Lung microvascular endothelial cell (primary cell): ENCODE measurements around the gene WT1. TPM values are rescaled to one million over a fixed set of nuclear protein-coding genes. Genes with fewer than 3 reads are reported as not detected.
A peak's percentile ranks its signal among the peaks of the same experiment; 100 is the strongest.

ENCODE experiments used
- DNase-seq, 2 donors: peaks; one replicate each; pipeline versions ENCODE4 v3.0.0 to v3.0.0-alpha.2; 2010; ENCODE audit warnings: low read depth in 2 of 2
- total RNA-seq: library from RNA; depleted of rRNA; stranded (reverse); fragments of >200 nt; gene quantifications from 2 replicates; pipeline ENCODE4 v1.2.1, GENCODE V29; 2014

Gene WT1
- total RNA-seq, 1 donor from 2014 or later: not detected

- DNase-seq: no peak
Measured at GRCh38 chr11:32422545-32422944, 12.8 kb downstream of the WT1 start.

DNA sequence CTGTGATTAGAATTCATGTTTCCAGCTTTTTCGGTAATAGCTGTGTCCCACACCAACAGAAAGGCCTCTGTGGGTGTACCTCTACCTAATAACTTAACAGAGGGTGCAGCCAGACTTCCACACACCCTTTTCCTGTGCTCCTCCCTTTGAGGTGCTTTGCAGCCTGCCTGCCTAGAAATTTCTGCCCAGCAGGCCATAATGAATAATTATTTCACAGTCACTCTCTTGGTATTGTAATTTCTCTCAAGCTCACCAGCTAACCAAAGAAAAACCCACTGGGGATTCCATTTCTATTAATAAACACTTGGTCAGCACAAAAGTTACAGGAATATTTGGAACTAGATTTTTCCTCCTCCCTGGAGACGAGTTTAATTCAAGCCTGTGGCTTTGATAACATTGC, 13.3 kb downstream of the WT1 start:
- DNase-seq: no peak

DNA sequence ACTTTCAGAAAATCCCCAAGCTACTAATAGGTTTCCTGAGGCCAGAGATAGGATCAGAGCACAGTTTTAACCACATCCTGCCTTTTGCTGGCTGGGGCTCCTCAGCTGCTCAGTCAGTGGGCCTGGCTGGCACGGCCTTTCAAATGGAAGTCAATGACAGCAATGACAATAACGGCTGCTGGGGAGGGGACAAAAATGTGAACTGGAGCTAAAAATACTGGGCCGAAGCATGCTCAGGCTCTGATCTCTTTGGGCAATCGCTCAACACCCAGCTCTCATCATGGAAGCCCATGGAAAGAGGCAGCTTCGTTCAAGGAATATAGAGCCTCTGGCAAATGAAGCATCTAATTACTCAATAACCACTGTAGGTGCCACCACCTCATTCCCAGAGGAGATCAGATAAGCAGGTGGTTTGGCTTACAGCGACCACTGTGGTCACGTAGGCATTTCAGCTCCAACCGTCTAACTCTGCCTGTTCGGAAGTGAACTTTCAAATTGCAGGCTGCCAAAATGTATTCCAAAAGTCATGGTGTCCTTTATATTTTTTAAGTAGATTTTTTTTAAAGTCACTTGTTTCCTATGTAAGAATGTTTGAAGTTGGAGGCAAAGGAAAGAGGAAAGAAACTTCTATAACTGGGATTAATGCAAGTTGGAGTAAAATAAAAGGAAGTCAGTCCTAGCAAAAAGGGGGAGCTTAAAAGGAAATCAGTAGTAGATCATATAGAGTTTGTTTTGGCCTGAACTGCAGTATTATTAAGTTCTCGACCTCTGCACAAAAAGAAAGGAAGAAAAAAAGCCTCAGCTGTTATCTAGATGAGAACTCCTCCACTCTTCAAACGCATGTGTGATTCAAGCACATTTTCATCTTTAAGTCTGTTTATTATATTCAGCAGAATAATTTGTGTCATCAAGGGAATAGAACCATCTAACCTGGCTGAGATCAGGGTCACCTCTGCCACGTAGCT, 14.1 kb downstream of the WT1 start:
- no peak for DNase-seq

DNA sequence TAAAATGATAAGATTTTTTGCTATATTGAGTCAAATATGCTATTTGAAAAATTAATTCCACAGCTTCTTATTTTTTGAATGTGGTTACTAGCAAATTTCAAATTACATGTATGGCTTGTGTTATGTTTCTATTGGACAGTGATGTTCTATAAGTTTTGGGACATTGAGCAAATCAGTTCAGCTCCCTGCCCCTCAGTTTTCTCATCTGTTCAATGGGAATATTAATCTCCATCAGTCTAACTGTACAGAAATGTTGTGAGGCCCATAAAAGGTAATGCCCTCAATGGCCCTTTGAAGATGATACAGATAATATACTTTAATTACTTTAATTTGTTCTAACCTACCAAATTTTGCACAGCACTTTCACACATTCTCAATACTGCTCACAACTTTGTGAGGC, 15.2 kb downstream of the WT1 start:
- no peak for DNase-seq

DNA sequence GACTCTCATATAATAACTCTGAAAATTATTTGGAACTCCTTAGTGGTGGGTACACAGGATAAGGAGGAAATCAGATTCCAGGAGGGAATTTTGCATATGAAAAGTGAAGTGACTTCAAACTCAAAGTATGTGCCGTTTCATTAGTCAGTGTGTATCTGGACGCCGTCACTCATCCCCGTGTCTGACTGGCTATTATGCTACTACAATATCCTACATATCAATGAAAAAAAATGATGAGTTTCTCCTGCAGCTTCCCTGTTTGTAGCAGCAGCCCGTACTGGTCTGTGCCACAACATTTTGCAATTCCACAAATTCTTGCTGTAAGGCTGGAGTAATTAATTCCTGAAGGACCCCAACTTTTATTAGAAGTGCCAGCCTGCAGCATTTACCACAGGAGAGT, 16.5 kb downstream of the WT1 start:
- DNase-seq: no peak

GRCh38 chr11:32417806-32418205, 17.5 kb downstream of the WT1 start:
- no peak for DNase-seq

DNA sequence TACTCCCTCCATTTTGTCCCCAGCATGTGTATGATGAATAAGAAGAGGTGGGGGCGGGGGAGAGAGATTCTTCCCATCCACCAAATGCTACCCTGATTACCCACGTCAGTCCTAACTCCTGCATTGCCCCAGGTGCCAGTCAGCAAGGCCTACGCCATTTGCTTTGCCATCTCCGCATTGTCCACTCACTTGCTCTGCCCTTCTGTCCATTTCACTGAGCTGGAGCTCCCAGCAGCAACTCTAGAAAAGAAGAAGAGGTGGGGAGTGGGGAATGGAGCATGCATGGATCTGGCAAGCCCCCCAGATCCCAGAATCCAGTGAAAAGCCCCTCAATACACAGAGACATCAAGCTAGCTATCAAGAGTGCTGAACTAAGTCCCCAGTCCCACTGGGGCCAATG, 19.0 kb downstream of the WT1 start:
- DNase-seq: no peak

- DNase-seq: no peak
Measured at GRCh38 chr11:32414925-32415324, 20.4 kb downstream of the WT1 start.

DNA sequence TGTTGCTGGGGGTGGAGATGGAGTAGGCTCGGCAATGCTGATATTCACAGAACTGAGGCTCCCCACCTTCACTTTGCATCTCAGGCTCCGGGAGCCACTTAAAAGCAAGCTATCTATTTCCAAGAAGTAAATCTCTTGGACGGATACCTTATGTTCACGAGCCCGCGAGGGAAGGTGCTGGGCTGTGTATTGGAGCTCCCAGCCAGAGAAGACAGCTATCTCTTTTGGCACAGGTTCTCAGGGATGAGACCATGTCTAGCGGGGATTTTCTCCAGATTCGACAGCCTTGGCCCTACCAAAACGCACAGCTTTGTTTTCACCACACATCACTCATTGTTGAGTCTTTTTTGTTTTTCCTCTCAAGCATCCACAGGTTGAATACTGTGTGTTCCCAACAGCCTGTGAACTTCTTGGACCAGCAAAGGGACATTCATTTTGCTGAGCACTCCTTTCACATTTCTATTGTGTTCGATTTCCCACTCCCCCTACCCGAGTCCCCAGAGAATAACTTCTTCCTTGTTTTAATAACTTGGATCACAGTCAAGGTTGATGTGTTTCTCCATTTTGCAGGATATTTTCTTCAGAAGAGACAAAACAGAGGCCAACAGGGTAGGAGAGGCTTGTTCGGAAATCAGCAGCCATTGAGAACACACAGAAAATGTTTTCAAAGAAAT, 23.3 kb downstream of the WT1 start:
- DNase-seq: no peak

- DNase-seq: no peak
Measured at GRCh38 chr11:32405592-32405991, 29.7 kb downstream of the WT1 start.

DNA sequence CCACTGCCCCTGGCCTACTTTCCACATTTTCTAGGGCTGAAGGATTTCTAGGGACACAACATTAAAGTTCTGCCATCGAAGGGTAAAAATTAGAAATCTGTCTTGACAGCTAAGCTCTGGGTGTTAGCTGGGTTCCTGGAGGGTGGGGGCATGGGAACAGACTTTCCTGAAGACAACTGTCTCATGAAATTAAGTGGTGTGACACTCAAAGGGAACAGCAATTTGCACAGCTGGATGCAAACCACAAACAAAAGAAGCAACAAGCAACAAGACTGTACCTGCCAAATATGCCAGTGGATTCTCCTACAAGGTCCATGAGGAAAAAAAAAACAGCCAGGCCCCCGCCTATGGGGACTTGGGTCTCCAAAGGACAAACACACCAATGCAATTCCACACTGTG, 32.5 kb downstream of the WT1 start:
- no peak for DNase-seq

DNA sequence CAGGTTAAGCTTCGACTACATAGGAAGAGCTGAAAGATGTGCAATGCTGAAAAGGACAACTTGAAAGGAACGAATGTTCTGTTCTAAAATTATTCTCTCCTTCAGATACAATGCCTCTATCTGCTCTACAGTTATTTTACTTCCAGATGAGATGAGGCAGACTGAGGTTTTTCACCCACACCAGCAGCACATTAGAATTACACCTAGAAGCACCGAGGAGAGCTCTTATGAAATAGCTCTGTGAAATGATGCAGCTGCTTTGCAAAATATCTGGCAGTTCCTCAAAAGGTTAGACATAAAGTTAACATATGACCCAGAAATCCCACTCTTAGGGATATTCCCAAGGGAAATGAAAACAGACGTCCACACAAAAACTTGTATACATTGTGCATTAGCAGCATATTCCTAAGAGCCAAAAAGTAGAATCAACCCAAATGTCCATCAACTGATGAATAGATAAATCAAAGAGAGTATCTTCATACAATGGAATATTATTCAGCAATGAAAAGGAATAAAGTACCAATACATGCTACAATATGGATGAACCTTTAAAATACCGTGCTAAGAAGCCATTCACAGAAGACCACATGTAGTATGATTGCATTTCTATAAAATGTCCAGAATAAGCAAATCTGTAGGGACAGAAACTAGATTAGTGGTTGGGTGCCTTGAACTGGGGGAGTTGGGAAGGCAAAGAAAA, 34.5 kb downstream of the WT1 start:
- DNase-seq: no peak

DNA sequence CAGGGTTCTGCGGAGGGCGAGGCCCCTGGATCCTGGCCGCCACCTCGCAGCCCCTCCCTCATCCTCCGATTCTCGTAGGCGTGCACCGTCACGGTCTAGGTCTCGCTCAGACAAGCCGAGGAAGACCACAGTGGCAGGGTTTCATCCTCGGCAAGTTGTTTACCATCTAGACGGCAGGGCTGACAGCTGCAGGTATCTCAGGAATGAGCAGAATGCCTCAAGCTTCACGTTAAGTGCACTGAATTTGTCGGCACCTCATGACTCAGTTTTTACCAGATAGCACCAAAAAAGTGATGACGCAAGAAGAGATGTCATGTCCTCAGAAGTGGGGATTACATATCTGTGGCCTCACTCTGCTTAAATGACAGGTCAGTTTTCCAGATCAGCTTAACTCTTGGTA, 35.1 kb downstream of the WT1 start:
- DNase-seq: no peak

DNA sequence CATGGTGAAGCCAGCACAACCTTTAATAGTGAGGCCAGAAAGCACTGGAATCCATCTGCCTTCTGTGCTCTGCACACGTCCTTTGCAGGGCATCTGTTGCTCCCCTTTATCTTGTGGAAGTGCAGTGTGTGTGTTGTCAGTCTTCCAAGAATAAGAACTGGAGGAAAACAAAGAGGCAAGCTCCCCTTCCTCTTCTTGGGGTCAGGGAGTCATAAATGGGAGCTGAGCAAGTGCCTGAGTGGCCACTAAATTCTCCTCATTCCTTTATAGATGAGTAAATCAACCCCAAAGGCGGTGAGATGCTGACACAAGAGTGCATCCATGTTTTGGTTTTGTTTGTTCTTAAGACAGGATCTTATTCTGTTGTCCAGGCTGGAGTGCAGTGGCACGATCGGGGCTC, 38.3 kb downstream of the WT1 start:
- DNase-seq: no peak

- no peak for DNase-seq
Measured at GRCh38 chr11:32396331-32396730, 39.0 kb downstream of the WT1 start.

GRCh38 chr11:32395127-32395526, 40.2 kb downstream of the WT1 start:
- no peak for DNase-seq

DNA sequence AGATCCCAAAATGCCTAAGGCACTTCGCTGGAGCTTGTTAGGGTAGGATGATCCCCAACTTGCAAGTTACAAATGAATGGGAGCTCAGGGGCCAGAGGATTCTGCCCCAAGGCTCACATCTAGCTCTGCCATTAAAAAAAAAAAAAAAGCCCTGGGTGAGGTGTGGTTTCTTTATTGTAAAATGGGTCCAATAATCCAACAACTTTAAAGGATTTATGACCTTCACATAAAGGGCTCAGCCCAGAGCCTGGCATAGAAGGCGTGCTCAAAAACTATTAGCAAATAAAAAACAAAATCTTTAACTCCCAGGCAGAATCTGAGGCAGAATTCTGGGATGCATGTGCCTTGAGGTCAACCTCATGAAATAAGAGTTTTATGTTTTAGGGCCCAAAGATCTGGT, 42.5 kb downstream of the WT1 start:
- no peak for DNase-seq

- DNase-seq: peak in 1 of 2 donors; percentile 72
Measured at GRCh38 chr11:32391956-32392553, 43.3 kb downstream of the WT1 start.

DNA sequence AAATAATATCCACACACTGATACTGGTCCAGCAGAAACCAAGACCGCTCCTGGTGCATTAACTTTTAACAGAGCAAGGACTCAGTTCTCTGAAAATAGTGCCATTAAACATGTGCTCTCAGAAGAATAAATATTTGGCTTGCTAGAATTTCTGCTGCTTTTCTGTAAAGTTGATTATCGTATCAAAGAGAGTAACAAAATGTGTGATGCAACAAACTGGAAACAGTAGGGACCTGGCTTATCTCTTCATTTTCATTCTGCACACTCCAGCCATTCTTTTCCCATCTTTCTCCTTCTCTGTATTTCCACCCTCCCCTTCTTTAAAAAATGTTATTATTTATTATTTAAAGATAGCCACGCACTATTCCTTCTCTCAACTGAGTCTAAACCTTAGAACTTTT, 43.9 kb downstream of the WT1 start:
- no peak for DNase-seq

GRCh38 chr11:32390712-32391111, 44.6 kb downstream of the WT1 start:
- no peak for DNase-seq

DNA sequence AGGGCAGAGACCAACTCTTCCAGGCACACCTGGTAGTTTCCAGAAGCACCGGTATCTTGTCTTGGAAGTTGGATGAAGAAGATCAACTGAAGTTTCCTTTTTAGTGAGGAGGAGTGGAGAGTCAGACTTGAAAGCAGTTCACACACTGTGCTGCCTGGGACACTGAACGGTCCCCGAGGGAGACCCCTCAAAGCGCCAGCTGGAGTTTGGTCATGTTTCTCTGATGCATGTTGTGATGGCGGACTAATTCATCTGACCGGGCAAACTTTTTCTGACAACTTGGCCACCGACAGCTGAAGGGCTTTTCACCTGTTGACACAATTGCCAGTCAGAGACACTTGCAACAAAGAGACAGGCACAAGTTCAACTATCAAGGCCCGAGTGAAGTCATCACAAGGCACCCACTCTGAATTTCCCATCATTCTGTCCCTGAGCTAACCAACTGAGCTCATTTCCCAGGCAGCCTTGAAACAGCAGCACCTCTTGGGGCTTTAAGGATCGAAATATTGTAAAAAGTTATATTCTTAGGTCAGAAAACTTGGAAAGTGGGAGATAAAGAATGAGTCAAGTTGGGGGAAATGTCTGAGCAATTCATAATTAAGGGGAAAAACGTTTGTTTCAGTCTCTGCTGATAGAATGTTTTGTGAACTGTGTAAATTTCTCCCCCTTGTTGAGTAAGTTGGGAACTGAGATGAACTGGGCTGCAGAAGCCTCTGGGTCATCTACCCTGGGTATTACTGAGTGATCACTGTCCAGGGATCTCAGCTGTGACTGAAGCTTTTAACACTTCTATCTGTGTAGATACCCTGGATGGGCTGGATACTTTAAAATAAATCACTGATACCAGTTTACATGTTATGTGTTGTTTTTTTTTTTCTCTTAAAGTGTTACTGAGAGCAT, 46.2 kb downstream of the WT1 start:
- DNase-seq: no peak
